Middle frontal gyrus (tissue), 1 donor: ENCODE data around the gene CWC27.
"Not testable (repeated sequence)": the region's sequence is repeated elsewhere in the genome, so short reads cannot be mapped to it uniquely, and the experiment has no call there.

ENCODE experiments used
- DNase-seq: peaks from one replicate; pipeline ENCODE4 v3.0.0-alpha.2; 2015; ENCODE audit warnings: low spot score; ENCODE audit errors: extremely low spot score

CWC27 gene

DNA sequence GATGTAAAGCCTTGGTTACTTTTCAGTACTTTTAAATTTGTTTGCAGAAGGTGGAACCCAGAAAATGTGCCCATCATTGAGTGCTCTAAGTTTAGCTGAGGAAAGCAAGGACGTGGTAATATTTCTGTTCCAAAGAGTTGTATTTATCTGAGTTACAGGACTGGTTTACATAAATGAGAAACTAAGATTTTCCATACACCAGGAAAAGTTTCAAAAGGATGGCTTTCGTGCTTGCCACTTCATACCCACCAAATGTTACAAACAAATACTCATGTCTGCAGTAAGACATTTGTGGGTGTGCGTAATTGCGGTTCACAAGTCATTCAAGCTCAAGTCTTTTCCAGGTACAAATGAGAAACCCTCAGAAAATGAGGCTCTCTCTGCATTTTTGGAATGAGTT lies 68.1 kb downstream of the CWC27 start:
- DNase-seq, result no peak

GRCh38 chr5:64838376-64838775 lies 69.6 kb downstream of the CWC27 start:
- no peak for DNase-seq

- no peak for DNase-seq
These were observed 70.1 kb downstream of the CWC27 start for GRCh38 chr5:64838803-64839202.

GRCh38 chr5:64839936-64840335 lies 71.2 kb downstream of the CWC27 start:
- DNase-seq, result no peak

DNA sequence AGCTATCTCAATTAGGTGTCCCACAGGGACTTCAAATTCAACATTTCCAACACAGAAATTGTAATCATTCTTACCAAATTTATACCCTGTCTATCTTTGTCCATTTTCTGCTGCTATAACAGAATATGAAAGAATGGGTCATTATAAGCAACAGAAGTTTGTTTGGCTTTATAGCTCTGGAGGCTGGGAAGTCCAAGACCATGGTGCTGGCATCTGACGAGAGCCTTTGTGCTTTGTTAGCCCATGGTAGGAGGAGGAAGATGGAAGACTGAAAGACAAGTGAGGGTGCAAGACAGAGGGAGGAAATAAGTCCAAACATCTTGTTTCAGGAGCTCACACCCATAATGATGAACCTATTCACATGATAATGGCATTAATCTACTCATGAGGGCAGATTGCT lies 72.2 kb downstream of the CWC27 start:
- no peak for DNase-seq

DNA sequence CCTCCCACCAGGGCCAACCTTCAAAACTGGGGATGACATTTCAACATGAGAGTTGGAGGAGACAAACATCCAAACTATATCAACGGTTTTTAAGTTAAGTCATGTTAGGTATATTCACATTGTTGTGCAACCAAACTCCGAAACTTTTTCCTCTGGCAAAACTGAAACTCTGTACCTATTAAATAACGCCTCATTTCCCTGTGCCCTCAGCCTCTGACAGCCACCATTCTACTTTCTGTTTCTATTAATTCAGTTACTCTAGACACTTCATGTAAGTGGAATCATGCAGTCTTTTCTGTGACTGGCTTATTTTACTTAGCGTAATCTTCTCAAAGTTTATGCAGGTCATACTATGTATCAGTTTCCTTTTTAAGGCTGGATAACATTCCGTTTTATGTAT lies 85.0 kb downstream of the CWC27 start:
- no peak for DNase-seq

DNA sequence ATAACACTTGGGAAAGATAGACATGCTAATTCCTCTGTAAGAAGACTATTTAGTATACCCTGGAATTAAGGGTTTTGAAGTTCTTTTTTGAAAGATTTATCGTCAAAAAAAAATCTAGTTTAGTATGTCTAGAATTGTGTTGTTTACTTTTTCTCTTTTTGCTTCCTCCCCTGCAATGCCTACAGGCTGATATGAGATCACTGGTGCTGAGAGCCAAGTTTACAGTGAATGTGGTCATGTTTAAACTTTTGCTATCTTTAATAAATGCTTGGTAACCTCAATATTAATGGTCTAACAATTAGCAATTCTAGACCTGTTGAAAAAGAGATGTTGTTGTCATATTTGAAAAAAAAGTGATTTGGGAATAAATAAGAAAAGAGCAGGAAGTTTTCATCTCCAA lies 86.1 kb downstream of the CWC27 start:
- no peak for DNase-seq

DNA sequence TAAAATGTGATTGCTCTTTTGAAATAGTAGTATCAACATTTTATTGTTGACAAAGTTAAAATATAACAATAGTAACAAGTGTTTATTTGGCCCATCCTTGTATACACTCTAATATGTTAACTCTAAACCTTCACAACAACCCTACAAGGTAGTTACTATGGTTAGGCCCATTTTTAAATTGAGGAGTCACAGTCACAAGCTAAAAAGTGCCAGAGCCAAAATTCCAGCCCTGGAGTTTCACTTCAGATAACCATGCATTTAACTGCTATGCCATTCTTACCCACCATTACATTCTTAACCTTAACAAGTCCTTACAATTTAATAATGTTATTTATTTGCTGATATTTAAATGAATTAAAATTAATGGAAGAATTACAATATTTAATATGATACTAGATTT lies 91.2 kb downstream of the CWC27 start:
- DNase-seq, result no peak

- DNase-seq, result no peak
These were observed 92.6 kb downstream of the CWC27 start for GRCh38 chr5:64861281-64861680.

GRCh38 chr5:64864171-64864570 lies 95.4 kb downstream of the CWC27 start:
- no peak for DNase-seq

GRCh38 chr5:64865662-64866061 lies 96.9 kb downstream of the CWC27 start:
- DNase-seq, result no peak

DNA sequence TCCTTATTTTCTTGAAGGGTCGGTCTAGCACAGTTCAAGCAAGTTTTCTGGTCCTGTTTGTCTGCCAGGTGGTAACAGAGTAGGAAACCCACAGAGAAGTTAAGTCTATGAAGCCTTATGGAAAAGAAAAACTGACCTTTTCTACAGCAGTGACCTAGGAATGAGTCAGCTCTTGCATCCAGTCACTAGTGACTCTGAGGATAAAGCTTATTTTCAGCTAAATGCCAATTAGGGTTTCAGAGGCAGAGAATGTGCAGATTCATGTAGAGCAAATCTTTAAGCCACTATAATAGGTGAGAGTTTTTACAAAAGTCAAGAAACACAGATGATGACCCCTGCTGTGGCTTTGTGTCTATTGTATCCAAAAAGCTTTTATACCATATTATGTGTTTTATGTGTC lies 100.7 kb downstream of the CWC27 start:
- no peak for DNase-seq

DNA sequence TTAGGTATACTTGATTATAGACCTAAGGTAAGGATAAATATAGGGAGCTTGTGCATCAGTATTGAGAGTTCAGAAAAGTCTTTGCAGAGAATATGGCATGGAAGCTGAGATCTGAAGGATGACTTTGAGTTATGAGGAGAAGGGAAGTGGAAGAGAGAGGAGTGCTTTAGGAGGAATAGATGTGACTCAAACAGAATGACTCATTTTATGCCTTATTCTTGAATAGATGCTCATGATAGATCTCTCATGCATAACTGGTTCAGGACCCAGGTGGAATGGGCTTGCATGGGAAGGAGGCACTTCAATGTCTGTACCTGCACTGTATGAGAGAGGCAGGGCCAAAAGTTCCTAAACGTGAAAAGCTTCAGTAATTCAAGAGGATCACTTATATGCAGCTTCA lies 103.3 kb downstream of the CWC27 start:
- DNase-seq, result no peak

GRCh38 chr5:64873441-64873840 lies 104.7 kb downstream of the CWC27 start:
- no peak for DNase-seq

DNA sequence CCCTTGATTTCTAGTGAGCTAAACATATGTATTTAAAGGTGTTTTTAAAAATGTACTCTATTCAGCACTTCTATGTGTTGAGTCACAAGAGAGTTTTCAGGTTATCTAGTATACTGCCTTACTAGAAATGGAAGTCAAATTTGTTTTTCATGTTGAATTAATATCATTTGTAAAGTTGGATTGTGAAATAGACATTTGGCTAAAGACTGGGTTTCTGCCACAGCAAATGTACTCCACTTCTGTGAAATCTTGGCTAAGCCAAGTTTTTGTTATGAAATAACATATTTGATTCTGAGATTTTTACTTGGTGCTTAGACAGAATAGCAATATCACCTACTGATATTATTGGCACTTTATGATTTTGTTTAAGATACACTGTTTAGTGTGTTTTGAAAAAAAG lies 106.0 kb downstream of the CWC27 start:
- DNase-seq, result no peak

DNA sequence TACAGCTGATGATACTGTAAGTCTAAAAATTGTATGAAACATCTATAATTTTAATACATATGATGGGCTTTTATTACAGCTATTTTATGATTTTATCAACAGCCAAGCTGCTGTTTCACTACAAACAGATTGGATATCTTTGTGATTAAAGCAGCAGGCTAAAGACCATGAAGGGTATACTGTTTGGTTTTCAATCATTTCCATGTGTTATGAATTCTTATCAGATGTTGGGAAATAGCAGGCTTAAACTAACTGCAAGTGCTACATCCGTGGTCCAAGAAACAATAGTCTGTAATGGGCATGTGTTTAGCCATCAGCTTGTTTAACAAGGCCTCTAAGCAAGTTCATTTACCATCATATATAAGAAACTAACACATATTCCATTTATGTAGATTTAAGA lies 107.5 kb downstream of the CWC27 start:
- no peak for DNase-seq

- no peak for DNase-seq
These were observed 112.1 kb downstream of the CWC27 start for GRCh38 chr5:64880821-64881220.

GRCh38 chr5:64883912-64884311 lies 115.2 kb downstream of the CWC27 start:
- DNase-seq, result no peak

DNA sequence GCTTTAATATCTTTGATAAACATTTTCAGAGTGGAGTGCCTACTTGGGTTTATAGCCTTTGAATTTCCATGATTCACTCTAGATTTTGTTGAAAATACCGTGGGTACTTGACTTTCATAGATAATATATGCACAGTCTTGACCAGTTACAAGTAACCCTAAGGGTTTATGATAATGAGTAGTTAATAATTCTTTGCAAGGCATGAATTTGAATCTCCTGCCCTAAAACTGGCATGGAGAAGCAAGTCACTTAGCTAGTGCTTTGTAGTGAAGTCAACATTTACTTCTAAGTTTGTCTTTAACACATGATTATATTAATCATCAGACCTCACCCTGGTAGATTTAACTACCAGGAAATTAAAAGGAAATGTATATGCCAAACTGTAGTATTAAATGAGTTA lies 115.8 kb downstream of the CWC27 start:
- DNase-seq, result no peak

GRCh38 chr5:64887910-64888309 lies 119.2 kb downstream of the CWC27 start:
- no peak for DNase-seq

DNA sequence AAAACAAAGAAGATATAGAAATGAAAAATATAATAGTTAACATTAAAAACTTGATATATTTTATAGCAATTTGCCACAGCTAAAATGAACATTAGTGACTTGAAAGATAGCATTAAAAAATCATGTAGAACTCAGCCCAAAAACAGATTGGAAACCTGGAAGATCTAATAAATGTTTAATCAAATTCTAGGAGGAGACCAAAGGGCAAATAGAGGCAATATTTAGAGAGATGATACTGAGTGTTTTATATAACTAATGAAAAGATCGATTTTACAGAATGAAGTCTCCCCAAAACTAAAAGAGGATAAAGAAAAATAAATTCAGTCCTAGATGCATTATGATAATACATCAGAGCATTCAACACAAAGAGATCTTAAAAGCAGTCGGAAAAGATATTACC lies 127.0 kb downstream of the CWC27 start:
- no peak for DNase-seq

GRCh38 chr5:64899838-64900237 lies 131.1 kb downstream of the CWC27 start:
- DNase-seq, result no peak

GRCh38 chr5:64900618-64901017 lies 131.9 kb downstream of the CWC27 start:
- no peak for DNase-seq

DNA sequence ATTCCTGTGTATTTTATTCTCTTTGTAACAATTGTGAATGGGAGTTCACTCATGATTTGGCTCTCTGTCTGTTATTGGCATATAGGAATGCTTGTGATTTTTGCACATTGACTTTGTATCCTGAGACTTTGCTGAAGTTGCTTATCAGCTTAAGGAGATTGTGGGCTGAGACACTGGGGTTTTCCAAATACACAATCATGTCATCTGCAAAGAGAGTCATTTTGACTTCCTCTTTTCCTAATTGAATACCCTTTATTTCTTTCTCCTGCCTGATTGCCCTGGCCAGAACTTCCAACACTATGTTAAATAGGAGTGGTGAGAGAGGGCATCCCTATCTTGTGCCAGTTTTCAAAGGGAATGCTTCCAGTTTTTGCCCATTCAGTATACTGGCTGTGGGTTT lies 138.7 kb downstream of the CWC27 start:
- DNase-seq, result not testable (repeated sequence)

DNA sequence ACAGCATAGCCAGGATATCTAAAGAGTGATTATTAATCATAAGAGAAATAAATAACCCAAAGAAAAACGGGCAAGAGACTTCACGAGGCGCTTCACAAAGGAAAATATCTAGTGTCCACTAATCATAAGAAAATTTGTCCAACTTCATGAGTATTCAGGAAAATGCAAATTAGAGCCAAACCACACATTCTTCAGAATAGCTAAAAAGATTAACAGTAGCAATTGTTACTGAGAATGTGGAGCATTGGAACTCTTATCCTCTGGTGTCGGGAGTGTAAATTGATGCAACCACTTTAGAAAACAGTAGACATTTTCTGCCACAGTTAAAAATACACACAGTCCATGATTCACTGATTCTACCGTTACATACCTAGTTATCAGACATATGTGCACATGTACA lies 145.7 kb downstream of the CWC27 start:
- DNase-seq, result no peak
